SHP77 treated with DMSO at 0.1 percent for 48 hours (cell line): ENCODE results near the gene TAF4.
A peak's percentile ranks its signal among the peaks of the same experiment; 100 is the strongest.
"Not testable (repeated sequence)": the region's sequence is repeated elsewhere in the genome, so short reads cannot be mapped to it uniquely, and the experiment has no call there.

Experiments
- DNase-seq: peaks from one replicate; lab custom pipeline; 2025; lab: John Stamatoyannopoulos, UW

The TAF4 gene

DNA sequence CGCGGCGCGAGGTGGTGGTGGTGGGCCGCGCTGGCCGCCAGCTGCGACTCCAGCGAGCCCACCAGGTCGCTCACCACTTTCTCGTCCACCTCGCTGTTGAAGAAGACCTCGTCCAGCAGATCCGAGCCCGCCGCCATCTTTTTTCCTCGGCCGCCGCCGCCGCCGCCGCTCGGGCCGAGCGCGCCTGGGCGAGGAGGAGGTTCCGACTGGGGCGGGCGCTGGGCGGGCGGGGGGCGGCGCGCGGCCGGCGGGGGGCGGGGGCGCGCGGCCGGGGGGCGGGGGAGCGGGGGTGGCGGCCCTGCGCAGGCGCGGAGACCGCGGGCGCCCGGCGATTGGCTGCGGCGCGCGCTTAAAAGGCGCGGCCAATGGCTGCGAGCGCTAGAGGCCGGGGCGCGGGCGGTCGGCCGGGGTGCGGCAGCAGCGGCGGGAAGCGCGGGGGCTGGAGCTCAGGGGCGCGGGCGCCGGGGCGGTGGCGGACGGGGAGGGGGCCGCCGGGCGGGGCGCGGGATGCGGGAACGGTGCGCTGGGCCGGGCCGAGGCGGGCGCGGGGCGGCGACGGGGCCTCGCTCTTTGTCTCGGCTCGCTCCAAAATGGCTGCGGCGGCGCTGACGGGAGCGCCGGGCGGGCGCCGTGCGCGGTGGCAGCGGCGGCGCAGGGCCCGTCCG is at the start of gene TAF4:
TAF4 (minus strand) TSS at position 208 of the 665 bp plus-strand sequence; CDS start at position 137, 71 bp downstream.
- DNase-seq: peak; percentile 67

- no peak for DNase-seq
These were observed 49.2 kb upstream of the TAF4 start for GRCh38 chr20:62114894-62115293.

DNA sequence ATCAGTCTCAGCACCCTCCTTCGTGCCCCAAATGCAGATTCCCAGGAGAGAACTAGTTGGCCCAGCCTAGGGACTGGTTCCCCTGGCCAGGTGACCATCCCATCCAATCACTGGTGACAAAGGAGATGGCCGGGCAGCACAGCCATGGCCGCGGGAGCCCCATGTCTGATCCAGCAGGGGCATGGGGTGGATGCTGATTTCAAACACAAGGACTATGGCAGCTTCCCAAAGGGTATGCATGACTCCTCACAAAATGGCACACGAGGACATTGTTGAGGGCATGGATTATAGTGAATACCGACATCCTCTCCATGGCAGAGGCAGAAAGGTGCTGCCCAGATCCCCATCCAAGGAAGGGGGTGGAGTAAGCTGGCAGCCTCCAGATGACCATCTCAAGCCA is 46.7 kb upstream of the TAF4 start:
- no peak for DNase-seq

DNA sequence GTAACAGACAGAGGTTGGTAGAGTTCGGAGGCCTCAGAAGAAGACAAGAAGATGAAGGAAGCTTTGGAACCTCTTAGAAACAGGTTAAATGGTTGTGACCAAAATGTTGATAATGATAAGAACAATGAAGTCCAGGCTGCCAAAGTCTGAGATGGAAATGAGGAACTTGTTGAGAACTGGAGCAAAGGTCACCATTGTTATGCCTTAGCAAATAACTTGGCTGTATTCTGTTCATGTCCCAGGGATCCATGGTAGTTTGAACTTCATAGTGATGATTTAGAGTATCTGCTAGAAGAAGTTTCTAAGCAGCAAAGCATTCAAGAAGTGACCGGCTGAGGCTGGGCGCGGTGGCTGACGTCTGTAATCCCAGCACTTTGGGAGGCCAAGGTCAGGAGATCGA is 45.5 kb upstream of the TAF4 start:
- no peak for DNase-seq

- no peak for DNase-seq
These were observed 39.9 kb upstream of the TAF4 start for GRCh38 chr20:62105592-62105991.

DNA sequence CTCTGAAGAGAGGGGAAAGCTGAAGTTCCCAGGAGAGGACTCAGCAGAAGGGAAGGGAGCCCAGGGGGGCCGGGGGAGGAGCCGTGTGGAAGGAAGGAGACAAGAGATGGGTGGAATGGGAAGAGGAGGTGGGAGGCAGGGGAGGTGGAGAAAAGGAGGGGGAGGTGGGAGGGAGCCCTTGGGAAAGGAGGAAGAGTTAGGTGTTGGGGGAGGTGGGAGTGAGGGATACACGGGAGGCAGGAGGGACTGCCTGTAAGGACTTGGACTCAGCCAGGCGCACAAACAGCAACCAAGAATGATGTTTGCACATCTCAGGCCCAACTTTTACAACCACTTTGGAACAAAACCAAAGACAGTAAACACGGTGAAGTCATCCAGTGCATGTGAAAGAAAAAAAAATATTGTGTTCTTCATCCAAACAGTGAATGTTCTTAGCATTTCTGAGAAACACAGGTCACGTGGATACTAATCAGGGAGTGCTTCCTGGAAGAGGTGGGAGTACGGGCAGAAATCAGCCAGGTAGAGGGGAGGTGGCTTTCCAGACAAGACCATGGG is 39.2 kb upstream of the TAF4 start:
- no peak for DNase-seq

GRCh38 chr20:62104234-62104789 is 38.6 kb upstream of the TAF4 start:
- no peak for DNase-seq

DNA sequence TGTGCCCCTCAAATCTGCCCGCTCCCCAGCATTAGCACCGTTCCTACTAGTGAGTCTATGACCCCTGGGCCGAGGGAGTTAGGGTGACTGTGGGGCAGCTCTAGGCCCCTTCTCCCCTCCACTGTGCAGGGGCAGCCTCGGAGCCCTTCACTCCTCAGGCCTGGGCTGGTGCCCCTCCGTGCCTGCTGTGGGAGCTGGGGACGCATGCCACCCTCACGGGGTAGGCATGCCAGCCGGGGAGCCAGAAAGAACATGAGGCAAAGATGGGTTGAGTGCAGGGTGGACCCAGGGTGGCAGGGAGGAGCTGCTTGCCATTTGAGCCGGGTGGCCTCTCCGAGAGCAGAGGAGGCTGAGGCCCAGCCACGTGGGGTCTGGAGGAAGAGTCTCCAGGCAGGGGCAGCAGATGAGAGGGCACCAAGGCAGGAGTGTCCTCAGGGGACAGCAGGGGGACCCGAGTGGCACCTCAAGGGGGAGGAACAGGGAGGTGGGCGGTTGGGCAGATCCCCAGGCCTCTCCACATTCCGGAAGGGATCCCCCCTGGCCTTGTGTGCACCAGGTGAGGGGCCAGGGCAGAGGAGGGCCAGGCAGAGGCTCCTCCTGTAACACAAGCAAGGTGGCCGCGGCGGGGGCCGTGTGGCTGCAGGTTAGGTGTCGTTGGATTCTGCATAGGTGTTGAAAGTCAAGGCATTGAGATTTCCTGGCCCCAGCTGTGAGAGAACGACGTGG is 38.0 kb upstream of the TAF4 start:
- DNase-seq: no peak

DNA sequence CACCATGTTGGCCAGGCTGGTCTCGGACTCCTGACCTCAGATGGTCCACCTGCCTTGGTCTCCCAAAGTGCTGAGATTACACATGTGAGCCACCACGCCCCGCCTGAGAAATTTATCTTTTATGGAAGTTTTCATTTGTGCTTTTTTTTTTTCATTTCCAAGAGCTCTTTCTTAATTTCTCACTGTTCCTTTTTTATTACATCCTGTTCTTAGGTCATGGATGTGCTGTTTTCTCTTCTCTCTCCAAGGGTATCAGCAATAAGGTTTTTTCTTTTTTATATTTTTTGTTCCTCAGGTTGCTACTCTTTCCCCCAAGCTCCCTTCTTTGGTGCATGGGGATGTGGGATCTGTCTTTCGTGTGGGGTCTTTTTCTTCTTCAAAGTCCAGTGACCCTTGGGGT is 35.4 kb upstream of the TAF4 start:
- no peak for DNase-seq

DNA sequence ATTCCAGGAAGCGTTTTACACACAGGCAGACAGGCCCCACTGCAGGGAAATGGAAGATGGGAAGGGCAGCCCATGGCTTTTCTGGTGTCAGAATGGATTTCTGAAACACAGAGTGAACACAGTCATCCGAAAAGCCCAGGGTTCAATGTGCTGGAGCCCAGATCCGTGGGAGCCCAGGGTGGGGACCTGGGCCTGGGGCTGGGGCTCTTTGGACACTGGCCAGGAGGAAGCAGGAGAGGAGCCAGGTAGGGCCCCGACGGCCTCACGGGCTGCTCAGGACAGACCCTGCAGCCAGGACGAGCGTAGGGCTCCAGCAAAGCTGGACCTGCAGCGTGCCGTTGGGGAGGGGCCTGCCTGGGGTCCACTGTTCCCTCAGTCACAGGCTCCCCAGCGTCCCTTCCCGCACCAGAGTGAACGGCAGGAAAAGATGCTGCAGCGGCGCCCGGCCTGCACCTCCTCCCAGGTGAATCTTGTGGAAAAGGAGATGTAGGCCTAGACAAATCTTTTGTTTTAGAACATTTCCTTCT is 32.3 kb upstream of the TAF4 start:
- DNase-seq: no peak

DNA sequence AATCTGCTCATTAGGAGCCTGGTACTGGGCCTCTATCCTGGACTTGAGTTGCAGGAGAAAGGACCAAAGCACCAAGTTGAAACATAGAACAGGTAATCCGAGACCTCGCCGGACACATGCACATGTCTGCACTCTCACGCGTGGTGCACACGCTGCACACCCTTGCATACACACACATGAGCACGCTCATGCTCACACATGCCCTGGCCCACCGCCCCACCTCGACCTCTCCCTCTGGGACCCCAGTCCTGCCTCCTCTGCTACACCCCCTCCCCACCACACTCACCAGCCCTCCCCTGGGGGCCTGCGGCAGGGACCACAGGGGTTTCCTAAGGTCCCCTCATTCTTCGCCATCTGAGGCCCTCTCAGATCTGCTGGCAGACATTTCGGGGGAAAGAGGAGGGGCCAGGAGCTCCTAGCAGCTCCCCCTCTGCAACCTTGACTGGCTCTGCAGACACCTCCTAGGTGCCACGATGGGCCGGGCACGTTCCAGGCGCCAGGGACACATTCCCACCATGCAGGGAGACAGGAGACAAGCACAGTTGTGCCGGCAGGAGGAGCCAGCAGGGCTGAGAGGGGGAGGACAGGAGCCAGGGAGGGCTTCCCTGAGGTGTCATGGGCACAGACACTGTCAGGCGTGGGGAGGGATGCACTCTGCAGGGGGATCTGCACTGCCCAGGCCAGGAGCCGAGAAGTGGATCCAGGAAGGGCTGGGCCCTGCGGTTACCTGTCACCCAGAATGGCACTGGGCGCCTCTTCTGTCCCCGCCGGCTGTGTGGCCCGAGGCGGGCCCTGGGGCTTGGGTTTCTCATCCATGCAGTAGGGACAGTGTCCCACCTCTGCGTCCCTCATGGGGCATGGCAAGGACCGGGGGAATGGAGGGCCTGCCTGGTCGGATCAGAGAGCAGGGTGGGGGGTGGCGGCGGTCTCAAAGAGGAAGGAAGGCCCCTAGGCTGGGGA is 31.0 kb upstream of the TAF4 start:
- DNase-seq: no peak

GRCh38 chr20:62089393-62089792 is 23.7 kb upstream of the TAF4 start:
- DNase-seq: no peak

DNA sequence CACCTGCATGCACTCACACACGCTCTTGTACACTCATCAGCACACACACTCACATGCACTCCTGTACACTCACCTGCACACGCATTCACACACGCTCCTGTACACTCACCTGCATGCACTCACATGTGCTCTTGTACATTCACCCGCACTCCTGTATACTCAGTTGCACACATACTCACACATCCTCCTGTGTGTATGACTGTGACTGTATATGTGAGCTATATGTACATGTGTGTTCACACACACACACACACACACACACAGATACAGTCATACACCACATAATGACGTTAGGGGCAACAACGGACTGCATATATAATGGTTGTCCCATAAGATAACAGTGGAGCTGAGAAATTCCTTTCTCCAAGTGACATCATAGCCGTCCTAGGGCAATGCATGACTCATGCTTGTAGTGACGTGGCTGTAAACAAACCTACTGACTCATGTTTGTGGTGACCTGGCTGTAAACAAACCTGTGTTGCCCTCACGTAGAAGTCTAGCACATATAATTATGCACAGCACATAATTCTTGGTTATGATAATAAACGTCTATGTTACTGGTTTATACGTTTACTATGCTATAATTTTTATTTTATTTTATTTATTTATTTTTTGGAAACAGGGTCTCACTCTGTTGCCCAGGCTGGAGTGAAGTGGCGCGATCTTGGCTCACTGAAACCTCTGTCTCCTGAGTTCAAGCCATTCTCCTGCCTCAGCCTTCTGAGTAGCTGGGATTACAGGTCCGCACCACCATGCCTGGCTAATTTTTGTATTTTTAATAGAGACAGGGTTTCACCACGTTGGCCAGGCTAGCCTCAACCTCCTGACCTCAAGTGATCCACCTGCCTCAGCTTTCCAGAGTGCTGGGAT is 22.8 kb upstream of the TAF4 start:
- no peak for DNase-seq

GRCh38 chr20:62087632-62088031 is 22.0 kb upstream of the TAF4 start:
- no peak for DNase-seq

- no peak for DNase-seq
These were observed 21.5 kb upstream of the TAF4 start for GRCh38 chr20:62087227-62087626.

DNA sequence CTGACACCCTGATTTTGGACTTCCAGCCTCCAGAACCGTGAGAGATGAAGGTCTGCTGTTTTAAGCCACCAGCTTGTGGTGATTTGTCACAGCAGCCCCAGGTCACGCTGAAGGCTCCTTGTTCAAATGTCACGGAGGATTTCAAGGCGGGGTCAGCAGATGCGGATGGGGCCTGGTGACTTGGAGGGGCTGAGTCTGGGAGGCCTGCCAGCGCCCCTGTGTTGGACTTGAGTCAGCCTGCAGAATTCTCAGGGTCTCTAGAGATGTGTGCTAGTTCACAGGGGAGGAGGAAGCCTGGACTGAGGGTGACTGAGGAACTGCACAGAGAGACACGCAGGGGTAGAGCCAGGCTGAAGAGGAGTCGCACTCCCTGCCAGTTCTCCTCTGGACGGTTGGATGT is 19.5 kb upstream of the TAF4 start:
- no peak for DNase-seq

- DNase-seq: not testable (repeated sequence)
These were observed 18.5 kb upstream of the TAF4 start for GRCh38 chr20:62084224-62084623.

- no peak for DNase-seq
These were observed 17.6 kb upstream of the TAF4 start for GRCh38 chr20:62083312-62083711.

GRCh38 chr20:62080249-62080990 is 14.7 kb upstream of the TAF4 start:
- DNase-seq: no peak

GRCh38 chr20:62079166-62079565 is 13.5 kb upstream of the TAF4 start:
- no peak for DNase-seq
